Esophagus (tissue), 2 donors: ENCODE results near the gene CRB2. TPM values are rescaled to one million over a fixed set of nuclear protein-coding genes. Genes with fewer than 3 reads are reported as not detected.

ENCODE experiments used
- H3K27ac ChIP-seq, 2 donors: one replicate each; pipeline ENCODE4 v1.5.1; 2013; ENCODE audit warnings: low read depth in 2 of 2, mild to moderate bottlenecking in 2 of 2, inconsistent platforms in 1 of 2, low read length in 1 of 2, moderate library complexity in 1 of 2
- H3K27me3 ChIP-seq, 2 donors: one replicate each; pipeline ENCODE4 v1.6.1; 2013; ENCODE audit warnings: low read length in 2 of 2, control low read depth in 1 of 2, mild to moderate bottlenecking in 1 of 2; ENCODE audit not compliant: insufficient read depth in 2 of 2, control insufficient read depth in 1 of 2
- H3K36me3 ChIP-seq, 2 donors: one replicate each; pipeline ENCODE4 v1.6.1; 2013; ENCODE audit warnings: low read length in 1 of 2; ENCODE audit not compliant: control insufficient read depth in 2 of 2, insufficient read depth in 2 of 2
- H3K4me1 ChIP-seq, 2 donors: one replicate each; pipeline ENCODE4 v1.6.1; 2013; ENCODE audit warnings: low read length in 1 of 2; ENCODE audit not compliant: control insufficient read depth in 2 of 2, insufficient read depth in 2 of 2
- H3K4me3 ChIP-seq, 2 donors: one replicate each; pipeline ENCODE4 v1.5.1; 2013; ENCODE audit warnings: low read length in 2 of 2, mild to moderate bottlenecking in 2 of 2, low read depth in 1 of 2, moderate library complexity in 1 of 2
- H3K9me3 ChIP-seq, 2 donors: one replicate each; pipeline ENCODE4 v1.6.1; 2013; ENCODE audit warnings: mild to moderate bottlenecking in 2 of 2, low read depth in 1 of 2, low read length in 1 of 2, moderate library complexity in 1 of 2; ENCODE audit not compliant: control insufficient read depth in 2 of 2, insufficient read depth in 1 of 2
- WGBS, 2 donors: extraction: QIAGEN DNeasy Blood & Tissue Kit; methylation state at CpG; one replicate each; pipeline ENCODE4 v1.1.7; 2013; 5-methylcytosine and 5-hydroxymethylcytosine counted together
- polyA plus RNA-seq, 2 donors: library from polyadenylated mRNA; stranded (reverse); fragments of 200-250 nt; gene quantifications; one replicate each; pipeline ENCODE4 v1.2.3, GENCODE V29; 2013
- donor health status: healthy with polysubstance abuse.
- donor health status: Bipolar disorder and iron deficiency.

Gene CRB2
- polyA plus RNA-seq, 2 donors = 0.01 to 0.02 TPM

DNA sequence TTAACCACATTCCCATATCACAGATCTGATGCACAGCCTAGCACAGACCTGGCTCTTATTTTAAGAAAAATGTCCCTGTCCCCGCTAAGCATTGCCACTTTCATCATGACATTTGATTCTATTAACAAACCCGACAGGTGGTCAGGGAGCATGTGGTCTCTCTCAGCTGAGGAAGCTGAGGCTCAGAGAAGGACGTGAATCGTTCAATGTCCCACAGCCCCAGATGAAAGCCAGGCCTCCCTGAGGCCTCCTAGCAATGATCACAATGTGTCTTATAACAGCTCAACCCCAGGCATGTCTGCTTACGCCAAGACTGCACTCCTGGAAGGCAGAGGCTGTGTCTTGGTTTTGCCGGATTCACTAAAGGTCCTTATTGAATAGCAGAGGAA is 10.4 kb upstream of the CRB2 start:
- no peaks in the 10 kb centered on the region for H3K27me3 ChIP-seq
- peak overlapping the region; percentile 71 to 81 for H3K27ac ChIP-seq
- H3K4me1 ChIP-seq = peaks cover 11 to 21% of the 10 kb centered on the region in 2 donors
- H3K36me3 ChIP-seq = no peaks in the 10 kb centered on the region
- 27 to 44% methylated on average over 6 of the region's 6 CpGs for WGBS, 2 donors
- no peak overlapping the region for H3K4me3 ChIP-seq
- peaks cover 0 to 3% of the 10 kb centered on the region in 2 donors for H3K9me3 ChIP-seq

DNA sequence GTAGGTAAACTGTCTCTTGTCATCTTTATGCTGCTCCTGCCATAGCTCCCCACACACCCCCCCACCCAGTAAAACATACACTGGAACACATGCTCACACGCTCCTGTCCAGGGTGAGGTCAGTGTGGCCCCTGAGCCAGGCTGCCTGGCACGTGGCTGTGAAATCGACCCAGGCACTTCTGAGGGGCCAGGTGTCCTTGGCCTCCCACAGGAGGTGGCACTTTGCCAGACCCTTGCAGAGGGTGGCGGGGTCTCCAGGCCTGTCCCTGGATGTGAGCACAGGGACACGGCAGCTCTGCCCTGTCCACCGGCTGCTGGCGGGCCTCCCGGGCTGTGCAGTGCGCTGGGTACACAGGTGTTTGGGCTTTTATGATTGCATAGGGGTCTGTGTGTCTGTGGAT is 10.0 kb upstream of the CRB2 start:
- Histone ChIP-seq H3K36me3 (no peaks in the 10 kb centered on the region), H3K9me3 (peaks cover 0 to 3% of the 10 kb centered on the region in 2 donors), H3K4me1 (peaks cover 11 to 21% of the 10 kb centered on the region in 2 donors), H3K27me3 (no peaks in the 10 kb centered on the region), H3K4me3 (no peak overlapping the region), H3K27ac (peak overlapping the region; percentile 71 to 81)
- 65% methylated on average over 9 of the region's 9 CpGs for WGBS, 2 donors

DNA sequence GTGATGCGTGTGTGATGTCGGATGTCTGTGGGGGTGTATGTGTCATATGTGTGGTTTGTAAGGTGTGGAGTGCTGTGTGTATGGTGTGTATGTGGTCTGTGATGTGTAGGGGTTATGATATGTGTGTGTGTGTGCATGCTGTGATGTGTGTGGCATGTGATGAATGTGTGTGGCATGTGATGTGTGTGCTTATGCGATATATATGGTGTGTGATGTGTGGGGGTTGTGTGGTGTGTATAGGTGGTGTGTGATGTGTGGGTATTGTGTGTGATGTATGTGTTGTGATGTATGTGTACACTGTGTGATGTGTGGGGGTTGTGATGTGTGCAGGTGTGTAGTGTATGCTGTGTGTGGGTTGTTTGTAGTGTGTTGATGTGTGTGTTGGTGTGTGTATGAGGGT is 9.2 kb upstream of the CRB2 start:
- no peaks in the 10 kb centered on the region for H3K36me3 ChIP-seq
- no peak overlapping the region for H3K4me3 ChIP-seq
- H3K9me3 ChIP-seq = peaks cover 0 to 3% of the 10 kb centered on the region in 2 donors
- peaks cover 11 to 21% of the 10 kb centered on the region in 2 donors for H3K4me1 ChIP-seq
- H3K27ac ChIP-seq = no peak overlapping the region
- H3K27me3 ChIP-seq = no peaks in the 10 kb centered on the region
- WGBS, 2 donors = 92 to 95% methylated on average over 3 of the region's 3 CpGs

DNA sequence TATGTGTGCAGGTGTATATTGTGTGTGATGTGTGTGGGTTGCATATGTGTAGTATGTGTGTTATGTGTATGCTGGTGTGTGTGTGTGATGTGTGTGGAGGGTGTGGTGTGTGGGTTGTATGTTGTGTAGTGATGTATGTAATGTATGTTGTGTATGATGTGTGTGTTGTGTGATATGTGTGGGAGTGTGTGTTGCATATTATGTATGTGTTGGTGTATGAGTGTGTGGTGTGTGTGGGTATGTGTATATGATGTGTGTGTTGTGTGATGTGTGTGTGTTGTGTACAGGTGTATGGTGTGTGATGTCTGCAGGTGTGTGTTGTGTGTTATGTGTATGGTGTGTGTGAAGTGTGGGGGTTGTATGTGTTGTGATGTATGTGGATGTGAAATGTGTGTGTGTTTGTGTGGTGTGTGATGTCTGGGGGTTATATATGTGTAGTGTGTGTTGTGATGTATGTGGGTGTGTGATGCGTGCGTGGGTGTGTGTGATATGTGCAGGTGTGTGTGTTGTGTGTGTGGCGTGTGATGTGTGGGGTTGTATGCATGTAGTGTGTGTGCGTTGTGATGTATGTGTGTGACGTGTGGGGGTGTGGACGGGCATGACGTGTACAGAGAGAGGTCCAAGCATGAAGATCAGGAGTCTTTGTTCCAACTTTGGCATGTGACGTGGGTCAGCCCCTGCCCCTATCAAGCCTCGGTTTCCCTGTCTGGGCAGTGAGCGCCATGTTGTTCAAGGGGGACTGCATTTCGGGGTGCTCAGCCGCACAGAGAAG is 8.5 kb upstream of the CRB2 start:
- Histone ChIP-seq H3K4me1 (peaks cover 11 to 21% of the 10 kb centered on the region in 2 donors), H3K27ac (no peak overlapping the region), H3K9me3 (peaks cover 0 to 3% of the 10 kb centered on the region in 2 donors), H3K4me3 (no peak overlapping the region), H3K27me3 (no peaks in the 10 kb centered on the region), H3K36me3 (no peaks in the 10 kb centered on the region)
- 60 to 61% methylated on average over 12 of the region's 12 CpGs for WGBS, 2 donors

DNA sequence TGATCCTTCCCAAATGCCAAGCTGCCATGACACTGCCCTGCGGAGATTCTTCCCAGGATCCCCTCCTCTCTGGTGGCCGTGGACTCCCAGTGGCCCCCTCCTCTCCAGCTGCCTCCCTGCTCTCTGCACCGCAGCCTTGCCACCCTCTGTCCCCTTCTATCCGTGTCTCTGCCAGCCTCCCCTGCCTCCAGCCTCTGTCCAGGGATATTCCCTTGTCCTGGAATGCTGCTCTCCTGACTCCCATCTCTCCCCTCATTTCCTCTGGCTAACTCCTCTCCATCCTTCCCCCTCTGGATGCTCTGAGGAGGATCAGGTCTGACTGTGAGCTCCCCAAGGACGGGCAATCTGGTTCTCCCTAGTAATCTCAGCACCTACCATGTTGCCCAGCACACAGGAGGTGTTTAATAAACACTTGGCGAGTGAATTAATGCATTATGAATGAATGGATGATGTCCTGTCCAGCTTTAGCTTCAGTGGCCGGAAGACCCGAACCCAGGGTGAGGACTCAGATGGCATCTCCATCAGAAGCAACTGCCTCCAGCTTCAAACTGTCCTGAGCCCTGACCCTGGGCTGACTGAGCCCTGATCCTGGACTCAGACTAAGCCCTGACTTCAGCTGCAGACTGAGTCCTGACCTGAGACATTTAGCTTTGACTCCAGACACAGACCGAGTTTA is 7.5 kb upstream of the CRB2 start:
- no peak overlapping the region for H3K4me3 ChIP-seq
- 58 to 66% methylated on average over 9 of the region's 9 CpGs for WGBS, 2 donors
- H3K36me3 ChIP-seq = no peaks in the 10 kb centered on the region
- no peak overlapping the region for H3K27ac ChIP-seq
- H3K9me3 ChIP-seq = peaks cover 0 to 3% of the 10 kb centered on the region in 2 donors
- no peaks in the 10 kb centered on the region for H3K27me3 ChIP-seq
- H3K4me1 ChIP-seq = peaks cover 11 to 25% of the 10 kb centered on the region in 2 donors

DNA sequence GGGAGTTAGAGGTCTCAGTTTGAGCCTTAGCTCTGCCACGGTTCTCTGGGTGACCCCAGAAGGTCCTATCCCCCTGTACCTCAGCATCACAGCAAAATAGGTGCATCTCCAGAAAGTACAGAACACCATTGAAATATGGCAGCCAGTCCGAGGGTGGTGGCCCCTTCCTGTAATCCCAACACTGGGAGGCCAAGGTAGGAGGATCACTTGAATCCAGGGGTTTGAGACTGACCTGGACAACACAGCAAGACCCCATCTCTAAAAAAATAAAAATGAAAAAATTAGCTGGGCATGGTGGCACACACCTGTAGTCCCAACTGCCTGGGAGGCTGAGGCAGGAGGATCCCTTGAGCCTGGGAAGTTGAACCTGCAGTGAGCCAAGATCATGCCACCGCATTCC is 7.0 kb upstream of the CRB2 start:
- no peaks in the 10 kb centered on the region for H3K36me3 ChIP-seq
- no peak overlapping the region for H3K4me3 ChIP-seq
- H3K9me3 ChIP-seq = peaks cover 0 to 3% of the 10 kb centered on the region in 2 donors
- WGBS, 2 donors = 48 to 53% methylated on average over 3 of the region's 3 CpGs
- peaks cover 7 to 19% of the 10 kb centered on the region in 2 donors for H3K4me1 ChIP-seq
- H3K27me3 ChIP-seq = no peaks in the 10 kb centered on the region
- H3K27ac ChIP-seq = no peak overlapping the region

DNA sequence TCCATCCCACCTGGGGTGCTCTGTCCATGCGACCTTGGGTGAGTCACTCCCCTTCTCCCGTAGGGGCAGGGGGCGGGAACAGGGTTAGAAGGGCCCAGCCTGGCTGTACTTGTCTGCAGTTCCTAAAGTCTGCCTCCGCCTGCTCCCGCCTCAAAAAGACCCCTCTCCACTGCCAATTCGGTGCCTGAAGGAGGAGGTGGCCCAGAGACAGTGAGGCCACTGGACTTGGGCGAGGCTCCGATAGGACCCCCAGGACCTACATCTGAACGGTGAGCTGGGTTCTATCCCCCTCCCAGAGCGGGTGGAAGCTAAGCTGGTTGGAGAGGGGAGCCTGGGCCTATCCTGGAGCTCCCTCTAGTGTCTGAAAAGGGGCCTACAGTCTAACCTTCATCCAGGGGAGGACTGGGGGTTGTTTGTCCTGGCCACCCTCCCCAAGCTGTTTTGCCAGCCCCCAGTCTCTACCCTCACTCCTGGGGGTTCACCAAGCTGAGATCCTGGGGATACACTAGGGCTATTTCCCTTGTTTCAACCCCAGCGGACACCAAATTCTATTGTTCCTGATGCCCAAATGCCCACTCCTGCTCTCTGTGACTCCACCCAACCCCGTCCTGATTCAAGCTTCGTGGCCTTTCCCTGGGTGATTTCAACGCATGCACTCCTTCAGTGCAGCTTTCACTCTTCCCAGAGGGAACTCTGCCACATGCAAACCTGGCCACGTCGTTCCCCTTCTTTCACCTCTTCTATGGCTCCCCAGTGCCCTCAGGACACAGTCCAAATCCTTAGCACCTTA is 6.1 kb upstream of the CRB2 start:
- 19 to 21% methylated on average over 16 of the region's 16 CpGs for WGBS, 2 donors
- Histone ChIP-seq H3K4me1 (peaks cover 4 to 17% of the 10 kb centered on the region in 2 donors), H3K4me3 (no peak overlapping the region), H3K36me3 (no peaks in the 10 kb centered on the region), H3K9me3 (peaks cover 0 to 3% of the 10 kb centered on the region in 2 donors), H3K27me3 (no peaks in the 10 kb centered on the region), H3K27ac (no peak overlapping the region)

DNA sequence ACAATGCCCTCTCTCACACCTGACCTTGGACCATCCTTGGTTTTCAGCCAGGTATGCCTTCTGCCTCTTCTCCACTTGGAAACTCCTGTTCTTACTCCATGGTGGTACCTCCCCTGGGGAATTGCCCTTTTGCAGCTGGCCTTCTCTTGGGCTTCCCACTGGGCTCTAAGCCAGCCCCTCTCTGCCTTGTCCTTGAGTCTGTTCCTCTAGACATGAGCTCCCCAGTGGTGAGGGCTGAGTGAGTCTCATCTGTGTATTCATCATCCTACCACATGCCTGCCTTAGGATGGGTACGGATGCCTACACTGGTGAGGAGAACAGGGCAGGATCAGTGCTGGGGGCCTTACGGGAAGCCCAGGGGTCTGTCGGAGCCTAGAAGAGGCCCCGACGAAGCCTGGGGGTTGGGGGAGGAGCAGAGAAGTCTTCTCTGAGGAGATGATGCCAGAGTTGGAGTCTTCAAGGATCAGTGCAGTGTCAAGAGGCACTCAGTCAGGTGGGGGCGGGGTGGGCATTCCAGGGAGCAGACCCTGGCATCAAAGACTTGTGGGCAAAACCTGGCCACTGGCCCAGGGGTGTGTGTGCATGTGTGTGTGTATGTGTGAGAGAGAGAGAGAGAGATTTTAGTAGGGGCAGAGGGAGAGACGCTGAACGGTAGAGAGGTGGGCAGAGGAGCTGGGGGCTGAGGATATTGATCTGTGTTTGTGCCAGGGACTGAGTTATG is 5.2 kb upstream of the CRB2 start:
- H3K36me3 ChIP-seq = no peaks in the 10 kb centered on the region
- H3K9me3 ChIP-seq = peaks cover 0 to 3% of the 10 kb centered on the region in 2 donors
- peaks cover 4 to 17% of the 10 kb centered on the region in 2 donors for H3K4me1 ChIP-seq
- no peaks in the 10 kb centered on the region for H3K27me3 ChIP-seq
- no peak overlapping the region for H3K4me3 ChIP-seq
- H3K27ac ChIP-seq = no peak overlapping the region
- 74 to 76% methylated on average over 8 of the region's 8 CpGs for WGBS, 2 donors

DNA sequence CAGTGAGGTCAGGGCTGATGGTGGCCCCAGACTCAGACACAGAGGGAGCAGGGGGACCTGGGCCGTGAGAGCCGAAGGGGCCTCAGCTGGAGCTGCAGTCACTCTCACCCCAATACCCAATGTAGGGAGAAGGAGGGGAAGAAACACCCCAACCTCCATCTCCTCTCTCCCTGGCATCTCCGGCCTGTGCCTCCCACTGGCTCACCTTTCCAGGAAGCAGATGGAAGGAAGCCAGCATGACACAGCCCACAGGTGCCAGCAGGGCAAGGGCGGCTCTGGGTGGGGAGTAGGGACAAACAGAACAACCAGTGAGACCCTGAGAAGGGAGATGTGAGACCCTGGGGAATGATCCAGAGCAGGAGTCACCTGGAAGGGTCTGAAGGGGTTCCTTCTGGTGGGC is 3.0 kb upstream of the CRB2 start:
- 42 to 46% methylated on average over 4 of the region's 4 CpGs for WGBS, 2 donors
- Histone ChIP-seq H3K27ac (peak overlapping the region in 1 of 2 donors; percentile 71), H3K36me3 (no peaks in the 10 kb centered on the region), H3K4me1 (peaks cover 2 to 10% of the 10 kb centered on the region in 2 donors), H3K27me3 (no peaks in the 10 kb centered on the region), H3K9me3 (no peaks in the 10 kb centered on the region), H3K4me3 (no peak overlapping the region)
